ENCODE data around the gene PRDM10.

The PRDM10 gene

GRCh38 chr11:129865701-129866100 is 136.9 kb downstream of the PRDM10 start:
- Histone ChIP-seq H3K4me1 (ENCODE audit: control insufficient read depth, low read depth, low read length) (no peaks in the 10 kb centered on the region), H3K79me2 (ENCODE audit: control insufficient read depth, insufficient read depth, low read length) (no peaks in the 10 kb centered on the region), H4K5ac (ENCODE audit: low read length) (no peak overlapping the region), H3K27ac (ENCODE audit: low read depth, low read length) (no peak overlapping the region), H3K79me1 (ENCODE audit: low read length) (no peaks in the 10 kb centered on the region), H3K18ac (ENCODE audit: low read length) (no peak overlapping the region), H2BK15ac (replicated peaks; ENCODE audit: low read depth) (no peak overlapping the region), H3K9ac (ENCODE audit: low read length) (no peak overlapping the region), H3K23ac (ENCODE audit: low read length) (no peak overlapping the region), H3K56ac (ENCODE audit: low read length) (no peak overlapping the region), H4K8ac (ENCODE audit: low read depth, low read length) (no peak overlapping the region), H2BK120ac (ENCODE audit: low read depth, low read length) (no peak overlapping the region), H3K4ac (ENCODE audit: low read depth, low read length) (no peak overlapping the region), H3K36me3 (ENCODE audit: control insufficient read depth, insufficient read depth, low read length) (peaks cover 22% of the 10 kb centered on the region), H3K4me3 (ENCODE audit: low read length) (no peak overlapping the region), H3K4me2 (ENCODE audit: low read length) (no peak overlapping the region), H3K27me3 (ENCODE audit: insufficient read depth, low read length, poor library complexity) (no peaks in the 10 kb centered on the region), H2AK5ac (ENCODE audit: low read length) (no peak overlapping the region), H2BK5ac (ENCODE audit: low read length) (no peak overlapping the region)
- DNase-seq = no peak
- no CpG with 5 or more reads among the region's 4 CpGs for WGBS (ENCODE audit: extremely low coverage, insufficient coverage, low lambda C conversion rate)

GRCh38 chr11:129864811-129865210 is 137.8 kb downstream of the PRDM10 start:
- H4K8ac ChIP-seq (ENCODE audit: low read depth, low read length) = no peak overlapping the region
- H3K4me3 ChIP-seq (ENCODE audit: low read length) = no peak overlapping the region
- H2BK5ac ChIP-seq (ENCODE audit: low read length) = no peak overlapping the region
- H3K23ac ChIP-seq (ENCODE audit: low read length) = no peak overlapping the region
- WGBS (ENCODE audit: extremely low coverage, insufficient coverage, low lambda C conversion rate) = no CpG with 5 or more reads among the region's 5 CpGs
- no peak overlapping the region for H2BK15ac ChIP-seq (replicated peaks; ENCODE audit: low read depth)
- no peak overlapping the region for H3K27ac ChIP-seq (ENCODE audit: low read depth, low read length)
- no peak for DNase-seq
- H3K27me3 ChIP-seq (ENCODE audit: insufficient read depth, low read length, poor library complexity) = no peaks in the 10 kb centered on the region
- H3K79me2 ChIP-seq (ENCODE audit: control insufficient read depth, insufficient read depth, low read length) = no peaks in the 10 kb centered on the region
- no peaks in the 10 kb centered on the region for H3K79me1 ChIP-seq (ENCODE audit: low read length)
- H3K36me3 ChIP-seq (ENCODE audit: control insufficient read depth, insufficient read depth, low read length) = peaks cover 19% of the 10 kb centered on the region
- no peak overlapping the region for H4K5ac ChIP-seq (ENCODE audit: low read length)
- no peak overlapping the region for H3K4me2 ChIP-seq (ENCODE audit: low read length)
- no peak overlapping the region for H2BK120ac ChIP-seq (ENCODE audit: low read depth, low read length)
- H3K9ac ChIP-seq (ENCODE audit: low read length) = no peak overlapping the region
- no peak overlapping the region for H3K18ac ChIP-seq (ENCODE audit: low read length)
- H2AK5ac ChIP-seq (ENCODE audit: low read length) = no peak overlapping the region
- no peak overlapping the region for H3K56ac ChIP-seq (ENCODE audit: low read length)
- no peaks in the 10 kb centered on the region for H3K4me1 ChIP-seq (ENCODE audit: control insufficient read depth, low read depth, low read length)
- no peak overlapping the region for H3K4ac ChIP-seq (ENCODE audit: low read depth, low read length)

DNA sequence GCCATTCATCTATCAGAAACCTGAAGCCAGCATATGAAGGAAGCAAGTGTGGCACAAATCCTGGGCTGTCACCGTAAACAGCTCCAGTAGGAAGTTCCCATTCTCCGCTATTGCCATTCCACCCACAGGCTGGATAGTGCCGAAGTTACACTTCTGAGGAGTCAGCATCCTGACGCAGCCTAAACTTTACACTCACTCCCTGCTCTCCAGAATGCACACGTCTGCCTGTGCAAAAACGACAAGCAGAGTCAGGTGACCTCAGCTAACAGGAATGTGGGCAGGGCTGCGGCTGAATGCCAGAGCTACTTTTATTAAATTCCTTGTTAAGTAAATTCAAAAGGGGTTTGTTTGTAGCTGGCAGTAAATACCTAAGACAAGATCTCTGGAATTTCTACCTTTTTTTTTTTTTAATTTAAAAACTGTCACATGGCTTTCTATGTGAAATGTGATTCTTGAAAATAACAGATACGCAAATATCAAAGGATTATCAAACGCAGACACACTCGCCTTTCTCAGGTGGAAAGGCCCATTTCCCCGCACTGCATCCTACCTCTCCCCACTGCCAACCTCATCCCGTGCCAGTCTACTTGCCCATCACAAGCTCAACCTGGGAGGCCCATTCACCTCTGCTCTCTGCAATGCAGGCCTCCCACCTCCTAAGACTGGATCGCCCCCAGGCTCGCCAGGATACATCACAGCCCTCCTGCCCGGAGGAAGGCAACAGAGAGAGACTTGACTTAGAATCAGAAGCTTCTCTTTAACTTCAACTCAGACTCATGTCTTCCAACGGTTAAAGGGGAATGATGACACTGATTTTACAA is 140.7 kb downstream of the PRDM10 start:
- H3K27ac ChIP-seq (ENCODE audit: low read depth, low read length) = peak overlapping the region; percentile 16
- H3K9ac ChIP-seq (ENCODE audit: low read length) = no peak overlapping the region
- peaks cover 10% of the 10 kb centered on the region for H3K36me3 ChIP-seq (ENCODE audit: control insufficient read depth, insufficient read depth, low read length)
- no peaks in the 10 kb centered on the region for H3K79me1 ChIP-seq (ENCODE audit: low read length)
- H4K8ac ChIP-seq (ENCODE audit: low read depth, low read length) = no peak overlapping the region
- H3K4ac ChIP-seq (ENCODE audit: low read depth, low read length) = no peak overlapping the region
- no peak overlapping the region for H3K4me2 ChIP-seq (ENCODE audit: low read length)
- no peak overlapping the region for H2BK5ac ChIP-seq (ENCODE audit: low read length)
- DNase-seq = peak; percentile 96
- no peak overlapping the region for H4K5ac ChIP-seq (ENCODE audit: low read length)
- H3K23ac ChIP-seq (ENCODE audit: low read length) = no peak overlapping the region
- no peak overlapping the region for H2BK120ac ChIP-seq (ENCODE audit: low read depth, low read length)
- no peaks in the 10 kb centered on the region for H3K27me3 ChIP-seq (ENCODE audit: insufficient read depth, low read length, poor library complexity)
- no CpG with 5 or more reads among the region's 16 CpGs for WGBS (ENCODE audit: extremely low coverage, insufficient coverage, low lambda C conversion rate)
- no peaks in the 10 kb centered on the region for H3K4me1 ChIP-seq (ENCODE audit: control insufficient read depth, low read depth, low read length)
- H2AK5ac ChIP-seq (ENCODE audit: low read length) = no peak overlapping the region
- H3K4me3 ChIP-seq (ENCODE audit: low read length) = no peak overlapping the region
- H3K18ac ChIP-seq (ENCODE audit: low read length) = no peak overlapping the region
- no peak overlapping the region for H3K56ac ChIP-seq (ENCODE audit: low read length)
- no peaks in the 10 kb centered on the region for H3K79me2 ChIP-seq (ENCODE audit: control insufficient read depth, insufficient read depth, low read length)
- no peak overlapping the region for H2BK15ac ChIP-seq (replicated peaks; ENCODE audit: low read depth)

DNA sequence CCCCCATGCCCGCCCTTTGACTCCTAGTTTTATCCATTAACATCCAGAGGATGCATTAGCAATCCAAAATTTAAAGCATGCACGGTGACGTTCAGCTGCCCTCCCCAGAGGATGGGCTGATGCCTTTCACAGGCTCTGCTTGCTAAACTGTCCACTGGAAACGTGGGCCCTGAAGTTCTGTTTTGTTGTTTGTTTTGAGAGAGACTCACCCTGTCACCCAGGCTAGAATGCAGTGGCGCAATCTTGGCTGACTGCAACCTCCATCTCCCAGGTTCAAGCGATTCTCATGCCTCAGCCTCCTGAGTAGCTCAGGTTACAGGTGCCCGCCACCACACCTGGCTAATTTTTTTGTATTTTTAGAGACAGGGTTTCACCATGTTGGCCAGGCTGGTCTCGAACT is 146.6 kb downstream of the PRDM10 start:
- no peak overlapping the region for H3K18ac ChIP-seq (ENCODE audit: low read length)
- DNase-seq = no peak
- no peak overlapping the region for H3K4me3 ChIP-seq (ENCODE audit: low read length)
- H4K5ac ChIP-seq (ENCODE audit: low read length) = no peak overlapping the region
- H3K36me3 ChIP-seq (ENCODE audit: control insufficient read depth, insufficient read depth, low read length) = peaks cover 3% of the 10 kb centered on the region
- no peak overlapping the region for H2BK120ac ChIP-seq (ENCODE audit: low read depth, low read length)
- no peak overlapping the region for H2AK5ac ChIP-seq (ENCODE audit: low read length)
- H3K4me2 ChIP-seq (ENCODE audit: low read length) = no peak overlapping the region
- H3K79me2 ChIP-seq (ENCODE audit: control insufficient read depth, insufficient read depth, low read length) = no peaks in the 10 kb centered on the region
- H3K56ac ChIP-seq (ENCODE audit: low read length) = no peak overlapping the region
- no peak overlapping the region for H3K9ac ChIP-seq (ENCODE audit: low read length)
- H2BK5ac ChIP-seq (ENCODE audit: low read length) = no peak overlapping the region
- H3K4ac ChIP-seq (ENCODE audit: low read depth, low read length) = no peak overlapping the region
- no peak overlapping the region for H3K23ac ChIP-seq (ENCODE audit: low read length)
- H3K27ac ChIP-seq (ENCODE audit: low read depth, low read length) = no peak overlapping the region
- H3K4me1 ChIP-seq (ENCODE audit: control insufficient read depth, low read depth, low read length) = no peaks in the 10 kb centered on the region
- H3K79me1 ChIP-seq (ENCODE audit: low read length) = no peaks in the 10 kb centered on the region
- H4K8ac ChIP-seq (ENCODE audit: low read depth, low read length) = no peak overlapping the region
- no peak overlapping the region for H2BK15ac ChIP-seq (replicated peaks; ENCODE audit: low read depth)
- H3K27me3 ChIP-seq (ENCODE audit: insufficient read depth, low read length, poor library complexity) = no peaks in the 10 kb centered on the region
- WGBS (ENCODE audit: extremely low coverage, insufficient coverage, low lambda C conversion rate) = no CpG with 5 or more reads among the region's 8 CpGs

- Histone ChIP-seq H3K36me3 (ENCODE audit: control insufficient read depth, insufficient read depth, low read length) (peaks cover 2% of the 10 kb centered on the region), H3K4ac (ENCODE audit: low read depth, low read length) (no peak overlapping the region), H2BK5ac (ENCODE audit: low read length) (no peak overlapping the region), H4K8ac (ENCODE audit: low read depth, low read length) (no peak overlapping the region), H3K23ac (ENCODE audit: low read length) (no peak overlapping the region), H3K79me1 (ENCODE audit: low read length) (no peaks in the 10 kb centered on the region), H3K4me2 (ENCODE audit: low read length) (no peak overlapping the region), H3K56ac (ENCODE audit: low read length) (no peak overlapping the region), H3K18ac (ENCODE audit: low read length) (no peak overlapping the region), H3K9ac (ENCODE audit: low read length) (no peak overlapping the region), H3K4me3 (ENCODE audit: low read length) (no peak overlapping the region), H2BK120ac (ENCODE audit: low read depth, low read length) (no peak overlapping the region), H3K4me1 (ENCODE audit: control insufficient read depth, low read depth, low read length) (no peaks in the 10 kb centered on the region), H3K27me3 (ENCODE audit: insufficient read depth, low read length, poor library complexity) (no peaks in the 10 kb centered on the region), H3K79me2 (ENCODE audit: control insufficient read depth, insufficient read depth, low read length) (no peaks in the 10 kb centered on the region), H2AK5ac (ENCODE audit: low read length) (no peak overlapping the region), H2BK15ac (replicated peaks; ENCODE audit: low read depth) (no peak overlapping the region), H4K5ac (ENCODE audit: low read length) (no peak overlapping the region), H3K27ac (ENCODE audit: low read depth, low read length) (no peak overlapping the region)
- DNase-seq = no peak
- WGBS (ENCODE audit: extremely low coverage, insufficient coverage, low lambda C conversion rate) = no CpG with 5 or more reads among the region's 11 CpGs
These were observed 147.5 kb downstream of the PRDM10 start for GRCh38 chr11:129855086-129855485.
